MM.1S (cell line): ENCODE data around the gene RUNDC3A.

Experiments used
- CTCF ChIP-seq: fragments of 300-600 bp; sonication (generic); IDR thresholded peaks from 2 replicates; pipeline ENCODE4 v1.5.1; 2016; ENCODE audit warnings: antibody characterized with exemption, low read length, mixed read lengths
- EZH2 ChIP-seq: fragments of 300-600 bp; sonication (generic); optimal IDR thresholded peaks from 2 replicates; pipeline ENCODE3; 2017; ENCODE audit warnings: low read depth, mild to moderate bottlenecking, antibody characterized with exemption, low read length, mixed read lengths

- TF ChIP-seq CTCF (no peak), EZH2 (no peak)
These were observed 43.1 kb downstream of the RUNDC3A start for GRCh38 chr17:44351464-44351863.
